HepG2 (cell line): ENCODE measurements around the gene PDGFB.

Experiments
- CTCF ChIP-seq: sonication (generic); formaldehyde crosslinking; IDR thresholded peaks from 2 replicates; pipeline ENCODE4 v1.5.0; 2020; ENCODE audit warnings: mild to moderate bottlenecking, missing genetic modification reagents, moderate library complexity
- ELF1 ChIP-seq: sonication (generic); formaldehyde crosslinking; IDR thresholded peaks from 2 replicates; pipeline ENCODE4 v1.4.0; 2020; ENCODE audit warnings: missing genetic modification reagents
- GZF1 ChIP-seq: sonication (generic); formaldehyde crosslinking; IDR thresholded peaks from 2 replicates; pipeline ENCODE4 v1.5.1; 2020; ENCODE audit warnings: mild to moderate bottlenecking, missing genetic modification reagents
- MEF2D ChIP-seq: sonication (generic); formaldehyde crosslinking; IDR thresholded peaks from 2 replicates; pipeline ENCODE4 v1.5.1; 2020; ENCODE audit warnings: mild to moderate bottlenecking, missing genetic modification reagents
- NCOR1 ChIP-seq: fragments of 200-600 bp; sonication (generic); IDR thresholded peaks from 2 replicates; pipeline ENCODE4 v1.7.0; 2017; ENCODE audit warnings: antibody characterized with exemption, low read length, borderline replicate concordance
- PHB2 ChIP-seq: fragments of 450-650 bp; IDR thresholded peaks from 2 replicates; pipeline ENCODE4 v1.6.1; 2018; ENCODE audit not compliant: partially characterized antibody
- TCF7L2 ChIP-seq: IDR thresholded peaks from 2 replicates; pipeline ENCODE4 v1.6.1; 2011; ENCODE audit warnings: mild to moderate bottlenecking, low read depth, low read length, moderate library complexity
- ZBTB21 ChIP-seq: sonication (generic); formaldehyde crosslinking; IDR thresholded peaks from 2 replicates; pipeline ENCODE4 v1.4.0; 2020; ENCODE audit warnings: missing genetic modification reagents
- ZFP62 ChIP-seq: sonication (generic); formaldehyde crosslinking; IDR thresholded peaks from 2 replicates; pipeline ENCODE4 v1.4.0; 2020; ENCODE audit warnings: missing genetic modification reagents
- ZNF282 ChIP-seq: fragments of 450-650 bp; IDR thresholded peaks from 2 replicates; pipeline ENCODE4 v1.6.1; 2018; ENCODE audit not compliant: partially characterized antibody
- TF ChIP-seq, protein P1 (sequence below): sonication (generic); formaldehyde crosslinking; IDR thresholded peaks from 2 replicates; pipeline ENCODE4 v1.4.0; 2020; ENCODE audit warnings: missing genetic modification reagents

- TF ChIP-seq NCOR1, result no peak
- no peak for TF ChIP-seq TCF7L2
- TF ChIP-seq, protein P1, sequence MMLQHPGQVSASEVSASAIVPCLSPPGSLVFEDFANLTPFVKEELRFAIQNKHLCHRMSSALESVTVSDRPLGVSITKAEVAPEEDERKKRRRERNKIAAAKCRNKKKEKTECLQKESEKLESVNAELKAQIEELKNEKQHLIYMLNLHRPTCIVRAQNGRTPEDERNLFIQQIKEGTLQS, result no peak
- no peak for TF ChIP-seq CTCF (CRISPR knock-in tag)
- TF ChIP-seq ZNF282, result no peak
- TF ChIP-seq PHB2, result no peak
- no peak for TF ChIP-seq GZF1 (CRISPR knock-in tag)
- TF ChIP-seq MEF2D (CRISPR knock-in tag), result no peak
- TF ChIP-seq ELF1, result no peak
- TF ChIP-seq ZFP62 (CRISPR knock-in tag), result no peak
- no peak for TF ChIP-seq ZBTB21 (CRISPR knock-in tag)
These were observed 21.6 kb downstream of the PDGFB start for GRCh38 chr22:39223091-39223710.
